Loucy (cell line): ENCODE measurements around the gene SUN5.

ENCODE experiments used
- EZH2phosphoT487 ChIP-seq: fragments of 200-600 bp; IDR thresholded peaks from 2 replicates; pipeline ENCODE4 v1.6.1; 2018; ENCODE audit warnings: antibody characterized with exemption, mild to moderate bottlenecking, moderate library complexity, borderline replicate concordance
- TF ChIP-seq, protein P1 (sequence below): fragments of 200-600 bp; sonication (generic); conservative IDR thresholded peaks from 2 replicates; pipeline ENCODE4 v1.5.1; 2014; ENCODE audit warnings: mild to moderate bottlenecking, antibody characterized with exemption, low read length

DNA sequence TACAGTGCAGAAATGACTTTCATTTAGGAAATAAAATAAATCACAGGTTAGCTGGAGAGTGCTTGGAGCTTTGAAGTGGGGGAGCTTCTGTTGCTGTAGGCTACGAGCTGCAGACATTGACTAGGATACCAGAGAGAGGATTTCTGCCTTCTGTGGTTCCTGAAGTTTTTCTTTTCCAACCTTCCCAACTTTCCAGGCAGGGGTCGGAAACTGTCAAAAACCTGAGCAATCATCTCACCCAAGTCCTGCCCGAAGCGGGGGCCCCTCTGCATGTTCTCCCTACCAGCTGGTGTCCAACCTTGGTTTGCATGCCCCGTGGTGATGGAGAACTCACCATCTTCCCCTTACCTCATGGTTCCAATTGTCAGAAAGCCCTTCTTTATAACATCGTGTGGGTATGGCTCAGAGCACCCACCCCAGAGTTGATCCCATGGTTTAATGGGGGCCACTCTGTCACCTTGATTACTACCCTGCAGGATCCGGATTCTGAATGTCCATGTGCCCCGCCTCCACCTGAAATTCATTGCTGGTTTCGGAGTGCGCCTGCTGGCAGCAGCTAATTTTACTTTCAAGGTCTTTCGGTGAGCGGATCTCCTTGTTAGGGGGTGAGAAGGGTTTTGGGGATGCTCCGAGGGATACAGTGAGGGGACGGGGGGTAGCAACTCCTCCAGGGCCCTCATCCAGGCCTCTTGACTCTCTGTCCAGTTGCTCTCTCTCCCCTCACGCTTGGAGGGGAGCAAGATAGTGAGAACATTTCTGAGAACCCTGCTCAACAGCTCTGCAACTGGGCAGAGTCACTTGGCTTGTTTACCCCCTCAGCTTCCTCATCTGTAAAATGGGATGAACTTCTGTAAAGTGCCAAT, 8.3 kb upstream of the SUN5 start:
- TF ChIP-seq, protein P1, sequence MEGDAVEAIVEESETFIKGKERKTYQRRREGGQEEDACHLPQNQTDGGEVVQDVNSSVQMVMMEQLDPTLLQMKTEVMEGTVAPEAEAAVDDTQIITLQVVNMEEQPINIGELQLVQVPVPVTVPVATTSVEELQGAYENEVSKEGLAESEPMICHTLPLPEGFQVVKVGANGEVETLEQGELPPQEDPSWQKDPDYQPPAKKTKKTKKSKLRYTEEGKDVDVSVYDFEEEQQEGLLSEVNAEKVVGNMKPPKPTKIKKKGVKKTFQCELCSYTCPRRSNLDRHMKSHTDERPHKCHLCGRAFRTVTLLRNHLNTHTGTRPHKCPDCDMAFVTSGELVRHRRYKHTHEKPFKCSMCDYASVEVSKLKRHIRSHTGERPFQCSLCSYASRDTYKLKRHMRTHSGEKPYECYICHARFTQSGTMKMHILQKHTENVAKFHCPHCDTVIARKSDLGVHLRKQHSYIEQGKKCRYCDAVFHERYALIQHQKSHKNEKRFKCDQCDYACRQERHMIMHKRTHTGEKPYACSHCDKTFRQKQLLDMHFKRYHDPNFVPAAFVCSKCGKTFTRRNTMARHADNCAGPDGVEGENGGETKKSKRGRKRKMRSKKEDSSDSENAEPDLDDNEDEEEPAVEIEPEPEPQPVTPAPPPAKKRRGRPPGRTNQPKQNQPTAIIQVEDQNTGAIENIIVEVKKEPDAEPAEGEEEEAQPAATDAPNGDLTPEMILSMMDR: no peak
- no peak for TF ChIP-seq EZH2phosphoT487
